GM12891 (cell line): ENCODE results near the gene WBP1L.

Experiments used
- POLR2A ChIP-seq: IDR thresholded peaks from 2 replicates; pipeline ENCODE4 v1.6.1; 2011; ENCODE audit warnings: low read depth, low read length, control low read depth
- POLR2AphosphoS5 ChIP-seq: IDR thresholded peaks from 2 replicates; pipeline ENCODE4 v1.6.1; 2011; ENCODE audit warnings: low read depth, low read length, control low read depth
- TAF1 ChIP-seq: IDR thresholded peaks from 2 replicates; pipeline ENCODE4 v1.6.1; 2011; ENCODE audit warnings: low read depth, low read length, control low read depth

- TF ChIP-seq POLR2A (no peak), TAF1 (no peak), POLR2AphosphoS5 (no peak)
These were observed 121.9 kb downstream of the WBP1L start for GRCh38 chr10:102865620-102866019.
